NCI-H146 (cell line): ENCODE results near the gene RBFOX1.
A peak's percentile ranks its signal among the peaks of the same experiment; 100 is the strongest.

Experiments used
- DNase-seq: peaks from one replicate; lab custom pipeline; 2025; lab: John Stamatoyannopoulos, UW

Gene RBFOX1

DNA sequence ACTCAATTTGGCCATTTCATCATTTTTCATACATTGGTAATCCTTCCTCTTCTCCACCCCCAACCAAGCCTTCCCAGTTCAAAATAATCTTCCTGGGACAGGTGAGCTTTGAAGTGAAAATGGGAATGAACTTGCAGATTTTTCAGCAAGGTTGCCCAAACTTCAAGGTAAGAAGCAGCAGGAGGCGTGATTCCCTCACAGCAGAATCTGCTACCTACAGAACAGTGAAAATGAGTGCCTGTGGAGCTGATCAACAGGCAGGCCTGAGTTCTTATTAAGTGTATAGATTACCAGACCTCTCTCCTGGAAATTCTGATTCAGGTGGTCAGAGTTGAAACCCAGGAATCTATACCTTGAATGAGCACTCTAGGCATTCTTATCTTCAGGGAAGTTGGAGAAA lies 356.6 kb downstream of the RBFOX1 start:
- no peak for DNase-seq

DNA sequence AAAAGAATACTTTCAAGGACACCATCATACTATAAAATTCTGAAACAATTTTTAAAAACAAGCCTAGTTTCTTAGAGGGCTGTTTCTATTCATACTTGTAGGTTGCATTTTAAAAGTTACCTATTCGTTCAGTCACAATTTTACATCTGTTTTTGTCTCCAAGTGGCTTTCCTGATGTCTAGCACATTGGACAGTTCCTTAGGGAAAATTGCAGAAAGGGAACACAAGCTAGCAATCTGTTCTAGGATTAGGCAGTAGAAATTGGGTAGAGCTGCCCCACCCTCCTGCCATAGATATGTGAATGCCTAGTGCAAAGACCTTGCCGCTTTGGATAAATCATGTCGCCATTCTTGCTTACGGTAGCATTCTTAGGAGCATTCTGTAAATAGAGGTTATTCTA lies 358.9 kb downstream of the RBFOX1 start:
- no peak for DNase-seq

DNA sequence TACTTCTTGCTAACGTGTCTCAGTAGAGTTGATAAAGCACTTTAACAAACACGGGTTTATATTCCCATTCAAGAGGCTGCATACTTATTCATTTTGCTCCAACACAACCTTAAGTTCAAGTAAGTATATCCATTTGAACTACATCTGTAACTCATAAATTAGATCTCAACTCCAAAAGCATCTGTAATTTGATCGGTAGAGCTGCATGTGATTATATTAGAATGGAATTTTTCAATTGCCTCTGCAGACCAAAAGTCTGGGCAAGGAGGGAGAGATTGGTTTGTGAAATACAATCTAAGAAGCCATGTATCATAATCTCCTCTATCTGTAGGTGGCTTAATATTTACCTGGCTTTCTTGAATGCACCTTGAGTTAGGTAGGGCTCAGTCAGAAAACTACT lies 371.0 kb downstream of the RBFOX1 start:
- no peak for DNase-seq

DNA sequence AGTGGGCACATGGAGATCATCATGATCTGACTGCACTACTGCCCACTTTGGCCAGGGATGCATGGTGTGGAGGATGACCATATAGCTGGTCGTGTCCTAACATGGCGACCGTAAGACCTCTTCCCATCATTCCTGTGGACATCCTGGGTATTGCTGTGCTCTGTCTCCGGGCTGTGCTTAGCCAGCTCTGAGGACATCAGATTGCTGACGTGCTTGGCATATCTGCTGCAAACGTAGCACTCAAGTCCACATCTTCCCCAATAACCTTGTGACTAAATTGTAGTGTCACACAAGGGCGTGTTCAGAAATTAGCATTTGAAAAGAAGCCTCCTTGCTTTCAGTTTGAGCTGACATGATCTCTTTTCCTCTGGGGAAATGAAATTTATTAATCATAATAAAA lies 373.2 kb downstream of the RBFOX1 start:
- no peak for DNase-seq

DNA sequence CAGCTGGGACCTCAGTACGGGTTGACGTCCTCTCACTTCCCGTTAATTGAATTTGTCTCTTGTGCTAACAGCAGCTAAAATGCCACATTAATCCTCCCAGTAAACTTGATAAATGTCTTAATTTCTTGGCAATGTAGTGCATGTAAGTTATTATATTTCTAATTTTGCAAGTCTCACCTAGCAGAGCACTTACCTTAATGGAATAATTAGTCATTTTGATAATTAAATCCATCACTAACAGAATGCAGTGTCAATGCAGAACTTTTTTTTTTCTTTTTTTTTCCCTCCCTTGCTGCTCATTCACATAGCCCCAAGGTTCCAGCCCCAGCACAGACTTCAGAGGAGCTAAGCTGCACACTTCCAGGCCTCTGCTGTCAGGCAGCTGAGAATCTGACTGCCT lies 376.5 kb downstream of the RBFOX1 start:
- no peak for DNase-seq

DNA sequence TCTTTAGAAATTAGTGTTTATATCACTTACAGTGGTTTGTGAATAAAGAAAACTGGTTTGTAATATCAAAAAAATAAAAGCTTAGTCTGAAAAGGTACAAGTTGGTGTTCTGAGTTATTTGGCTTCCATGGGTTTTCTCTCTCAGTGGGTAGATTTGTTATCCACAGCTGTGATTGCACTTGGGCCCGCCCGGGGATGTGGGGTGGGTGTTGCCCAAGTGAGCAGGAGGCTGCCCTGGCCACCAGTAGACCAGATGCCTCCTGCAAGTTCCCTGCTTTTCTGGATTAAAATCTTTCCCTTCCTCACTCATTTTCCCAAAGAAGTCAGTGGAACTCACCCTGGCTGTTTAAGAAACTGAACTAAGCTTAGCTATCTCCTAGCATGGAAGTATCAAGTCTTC lies 380.6 kb downstream of the RBFOX1 start:
- DNase-seq, result no peak

DNA sequence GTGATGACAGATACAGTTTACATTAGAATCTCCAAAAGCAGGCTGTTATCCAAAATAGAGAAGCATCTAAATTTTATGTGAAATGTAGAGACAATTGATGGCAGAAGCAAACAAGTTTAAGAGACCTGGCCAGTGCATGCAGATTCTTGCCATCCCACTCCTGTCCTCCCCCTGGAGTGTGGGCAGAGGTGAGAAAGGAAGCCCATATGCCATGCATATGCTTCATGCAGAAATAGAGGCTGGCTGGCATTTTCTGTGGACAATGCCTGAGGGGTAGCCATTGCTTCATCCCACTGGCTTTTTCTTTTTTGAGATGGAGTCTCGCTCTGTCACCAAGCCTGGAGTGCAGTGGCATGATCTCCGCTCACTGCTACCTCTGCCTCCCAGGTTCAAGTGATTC lies 382.1 kb downstream of the RBFOX1 start:
- no peak for DNase-seq

DNA sequence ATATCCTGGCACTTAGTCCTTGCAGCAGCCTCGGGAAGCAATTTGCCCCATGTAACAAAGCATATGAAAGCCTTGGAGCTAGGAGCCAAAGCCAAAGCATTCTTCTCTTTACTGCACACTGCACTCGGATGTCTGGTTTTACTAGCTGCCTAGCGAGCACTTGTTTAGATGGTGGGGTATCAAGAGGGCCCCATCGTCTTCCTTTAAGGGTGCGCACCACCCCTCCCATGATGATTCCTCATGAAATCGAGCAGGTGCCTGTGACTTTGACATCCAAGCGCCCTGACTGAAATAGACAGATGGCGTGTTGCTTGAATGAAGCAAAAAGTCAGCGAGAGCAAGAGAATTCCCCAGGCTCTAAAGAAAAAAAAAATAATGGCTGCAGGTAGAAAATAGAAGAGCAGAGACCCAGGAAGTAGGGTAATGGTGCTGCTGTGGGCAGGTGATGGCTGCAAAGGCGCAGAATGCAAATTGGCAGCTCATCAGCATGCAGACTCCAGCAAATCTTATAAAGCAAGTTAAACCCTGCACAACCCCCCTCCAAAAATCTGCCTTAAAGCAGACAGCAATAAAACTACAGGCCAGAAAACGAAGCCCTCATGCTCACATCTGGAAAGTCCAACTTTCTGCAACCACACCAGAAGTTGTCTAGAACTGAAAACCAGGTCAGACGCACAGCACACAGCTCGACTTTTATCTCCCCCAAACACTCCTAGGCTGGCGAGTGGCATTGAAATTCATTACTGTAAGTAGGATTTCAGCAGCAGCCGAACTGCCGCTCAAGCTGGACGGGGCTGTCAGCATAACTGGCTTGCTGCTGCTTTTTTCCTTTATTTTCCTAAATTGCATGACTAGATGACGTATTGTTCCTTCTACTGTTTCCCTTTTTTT lies 384.3 kb downstream of the RBFOX1 start:
- no peak for DNase-seq

DNA sequence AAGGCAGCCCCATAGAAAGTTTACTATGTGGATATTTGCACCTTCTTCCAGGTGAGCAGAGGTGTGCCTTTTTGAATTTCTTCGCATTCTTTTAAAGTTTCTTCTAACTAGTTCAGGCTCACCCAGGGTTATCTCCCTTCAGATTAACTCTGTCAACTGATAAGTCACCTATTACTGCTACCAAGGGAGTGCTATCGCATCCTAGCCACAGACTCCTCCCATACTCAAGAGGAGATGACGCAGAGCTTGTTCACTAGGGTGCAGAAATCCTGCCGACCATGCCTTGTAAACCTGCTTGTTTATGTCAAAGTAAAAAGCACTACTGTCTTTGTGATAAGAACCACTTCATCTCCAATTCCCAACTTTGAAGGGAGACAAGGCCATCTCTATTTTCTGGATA lies 390.1 kb downstream of the RBFOX1 start:
- no peak for DNase-seq

DNA sequence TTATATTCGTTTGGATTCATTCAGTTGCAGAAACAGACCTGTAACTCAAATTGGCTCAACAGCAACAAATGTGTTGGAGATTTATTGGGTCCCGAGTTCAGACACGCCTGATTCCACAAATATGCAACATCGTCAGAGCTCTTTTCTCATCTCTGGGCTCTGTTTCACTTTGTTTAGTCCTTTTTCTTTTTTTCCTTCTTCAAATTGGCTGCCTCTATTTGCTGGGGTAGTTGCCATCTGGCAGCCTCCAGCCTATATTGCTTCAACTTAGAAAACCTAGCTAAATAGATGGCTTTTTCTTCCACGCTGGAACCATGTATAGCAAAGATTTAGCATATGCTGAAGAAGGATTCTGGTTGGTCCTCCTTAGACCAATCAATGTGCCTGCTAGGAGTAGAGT lies 398.5 kb downstream of the RBFOX1 start:
- no peak for DNase-seq

DNA sequence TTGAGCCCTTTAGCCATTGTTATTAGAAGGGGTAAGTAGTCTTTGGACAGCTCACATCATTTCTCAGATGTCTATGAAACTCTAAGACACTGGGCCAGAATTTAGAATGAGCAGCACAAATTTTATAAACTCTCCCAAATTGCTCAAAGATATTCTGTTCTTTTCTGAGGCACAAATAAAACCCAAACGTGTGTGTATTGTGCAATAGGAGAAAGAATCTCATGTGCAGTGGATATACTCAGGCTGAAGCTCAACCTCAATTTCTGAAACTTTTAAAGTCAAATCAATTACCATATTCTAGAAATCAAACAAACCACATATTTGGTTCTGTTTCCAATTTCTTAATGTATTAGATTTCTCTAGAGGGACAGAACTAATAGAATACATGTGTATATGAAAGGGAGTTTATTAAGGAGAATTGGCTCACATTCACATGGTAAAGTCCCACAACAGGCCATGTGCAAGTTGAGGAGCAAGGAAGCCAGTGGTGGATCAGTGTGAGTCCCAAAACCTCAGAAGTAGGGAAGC lies 403.6 kb downstream of the RBFOX1 start:
- no peak for DNase-seq

DNA sequence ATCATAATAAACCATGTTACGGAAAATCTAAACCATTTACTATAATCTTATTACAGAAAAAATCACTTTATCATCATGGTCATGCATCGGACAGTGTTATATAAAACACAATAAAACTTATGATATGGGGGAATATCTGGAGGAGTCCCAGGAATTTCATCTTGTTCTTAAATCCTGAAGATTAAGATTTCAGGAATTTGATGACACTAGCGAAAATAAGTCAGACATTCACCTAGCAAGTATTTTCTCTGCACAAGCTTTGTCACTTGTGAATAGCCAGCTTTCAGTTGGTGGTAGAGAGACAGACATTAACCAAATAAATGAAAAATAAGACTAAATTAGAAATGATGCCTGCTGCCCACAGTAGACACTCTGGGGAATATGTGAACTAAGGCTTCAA lies 410.0 kb downstream of the RBFOX1 start:
- DNase-seq, result no peak

DNA sequence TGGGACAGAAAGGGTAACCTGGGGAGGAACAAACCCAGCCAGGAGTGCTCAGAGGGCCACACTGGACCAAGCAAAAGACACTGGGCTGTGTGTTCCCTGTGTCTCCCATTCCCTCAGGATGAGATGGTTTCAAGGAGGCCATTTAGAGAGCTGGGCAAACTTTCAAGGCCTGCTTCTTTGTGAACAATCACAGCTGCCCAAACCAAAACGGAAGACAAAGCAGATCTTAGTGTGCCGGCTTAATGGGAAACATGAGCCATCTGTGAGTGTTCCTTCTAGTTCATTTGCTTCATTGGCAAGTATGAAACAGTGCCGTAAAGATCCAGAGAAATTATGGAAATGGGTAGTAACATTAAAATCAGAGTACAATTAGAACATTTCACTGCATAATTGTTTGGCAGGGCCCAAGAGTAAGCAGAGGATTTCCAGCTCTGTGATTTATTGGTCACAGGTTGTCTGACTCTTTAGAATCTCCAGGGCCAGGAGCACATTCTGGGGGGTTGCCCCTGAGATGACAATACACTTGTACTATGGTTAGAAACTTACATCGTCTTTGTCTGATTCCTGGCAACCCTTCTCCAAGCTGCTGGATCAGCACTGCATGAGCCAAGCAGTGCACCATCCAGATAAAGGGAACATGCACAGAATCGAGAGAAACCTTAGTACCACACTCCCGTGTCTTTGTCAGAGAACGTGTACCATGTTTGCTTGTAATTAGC lies 412.1 kb downstream of the RBFOX1 start:
- DNase-seq, result no peak

DNA sequence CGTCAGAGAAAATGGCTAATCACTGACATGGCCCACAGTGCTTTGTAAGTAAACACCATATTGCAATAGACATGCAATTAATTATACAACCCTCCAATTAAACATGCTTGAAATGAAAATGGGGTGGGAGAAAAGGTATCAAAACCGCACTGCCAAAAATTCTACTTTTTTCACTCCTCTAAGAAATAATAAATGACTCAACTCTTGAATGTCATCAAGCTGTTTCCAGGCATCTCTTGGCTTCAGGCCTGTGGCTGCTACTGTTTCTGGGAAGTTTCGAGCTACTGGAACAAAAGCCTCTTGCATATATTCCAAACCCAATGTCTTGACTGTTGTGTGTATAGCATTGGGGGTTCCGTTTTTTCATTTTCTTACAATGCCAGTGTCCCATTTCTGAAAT lies 412.6 kb downstream of the RBFOX1 start:
- DNase-seq, result no peak

DNA sequence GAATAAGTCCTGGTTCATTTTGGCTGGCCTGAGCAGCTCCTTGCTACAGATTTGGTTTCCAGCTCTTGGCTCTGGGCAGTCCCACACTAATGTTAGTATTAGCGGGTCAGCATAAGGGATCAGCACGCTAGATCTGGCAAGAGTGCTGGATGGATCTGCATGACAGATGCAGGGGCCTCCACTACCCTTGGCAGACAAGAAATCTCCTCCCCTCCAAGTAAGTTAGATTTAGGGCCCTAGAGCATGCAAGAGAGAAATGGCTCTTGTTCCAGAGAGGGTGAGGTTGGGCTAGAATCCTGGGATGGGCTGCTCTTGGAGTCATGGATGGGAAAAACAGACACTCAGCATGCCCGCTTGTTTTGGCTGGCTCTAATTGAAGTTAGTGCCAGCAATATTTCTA lies 414.3 kb downstream of the RBFOX1 start:
- no peak for DNase-seq

DNA sequence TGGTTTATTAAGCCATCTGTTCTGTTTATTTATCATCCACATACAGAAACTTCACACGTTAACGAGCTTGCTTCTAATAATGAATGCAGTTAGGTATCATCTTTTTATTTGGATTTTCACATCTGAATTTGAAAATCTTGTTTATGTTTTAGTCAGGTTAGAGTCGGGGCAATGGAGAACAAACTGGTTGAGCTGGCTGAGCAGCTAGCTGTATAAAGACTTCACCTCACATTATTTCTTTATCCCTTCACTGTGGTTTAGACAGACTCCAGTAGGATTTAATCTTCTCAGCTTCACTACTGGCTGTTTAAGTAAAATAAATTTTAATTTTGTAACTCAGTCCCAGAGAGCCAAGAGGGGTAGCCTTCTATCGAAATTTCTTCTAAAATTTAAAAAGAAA lies 415.9 kb downstream of the RBFOX1 start:
- no peak for DNase-seq

DNA sequence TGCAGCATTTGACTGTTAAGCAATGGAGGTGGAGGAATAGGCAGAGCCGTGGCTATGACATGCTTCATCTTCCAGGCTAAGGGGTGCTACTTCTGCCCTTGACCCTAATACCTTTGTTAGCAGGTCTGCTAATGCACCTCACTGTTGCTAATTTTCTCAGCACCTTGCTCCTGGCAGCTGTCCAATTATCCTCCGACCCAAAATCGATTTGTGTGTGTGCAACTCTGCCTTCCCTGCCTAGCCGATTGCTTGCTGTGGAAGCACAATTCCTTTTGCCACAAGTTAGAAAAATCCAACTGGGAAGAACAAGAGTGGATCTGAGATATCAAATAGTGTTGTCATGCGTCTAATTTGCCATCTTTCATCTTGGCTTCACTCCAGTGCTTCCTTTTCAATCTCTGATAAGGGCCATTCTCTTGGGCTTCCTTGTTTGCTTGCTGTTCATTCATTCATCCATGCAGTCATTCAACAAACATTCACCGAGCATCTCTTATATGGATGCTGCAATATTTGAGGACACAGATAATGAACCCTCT lies 422.8 kb downstream of the RBFOX1 start:
- DNase-seq, result peak; percentile 60
